PFSK-1 (cell line): Measurements from ENCODE around the gene STK35.

Experiments used
- FOXP2 ChIP-seq: optimal IDR thresholded peaks from 2 replicates; pipeline ENCODE3; 2011; ENCODE audit warnings: borderline replicate concordance, control low read depth, inconsistent platforms; ENCODE audit not compliant: insufficient read depth; ENCODE audit errors: extremely low read length, extremely low read depth
- POLR2AphosphoS5 ChIP-seq: IDR thresholded peaks from 2 replicates; pipeline ENCODE4 v1.6.1; 2012; ENCODE audit warnings: low read depth, mild to moderate bottlenecking, control low read depth, low read length, moderate library complexity
- REST ChIP-seq, 2 experiments: IDR thresholded peaks; 2 replicates each; pipeline versions ENCODE4 v1.6.1 to v1.8.0; 2011 to 2012; ENCODE audit warnings: low read depth in 2 of 2, low read length in 2 of 2, control low read depth in 1 of 2, inconsistent platforms in 1 of 2, mild to moderate bottlenecking in 1 of 2, moderate library complexity in 1 of 2; ENCODE audit not compliant: insufficient read depth in 1 of 2
- SIN3A ChIP-seq: IDR thresholded peaks from 2 replicates; pipeline ENCODE4 v1.6.1; 2012; ENCODE audit warnings: mild to moderate bottlenecking, low read length, moderate library complexity, borderline replicate concordance; ENCODE audit not compliant: insufficient read depth
- TAF1 ChIP-seq: IDR thresholded peaks from 2 replicates; pipeline ENCODE4 v1.6.1; 2012; ENCODE audit warnings: low read length, control low read depth, borderline replicate concordance; ENCODE audit not compliant: insufficient read depth

Gene STK35

GRCh38 chr20:2133318-2134183, 31.9 kb downstream of the STK35 start:
- TF ChIP-seq POLR2AphosphoS5: no peak
- no peak for TF ChIP-seq REST (IDR thresholded peaks at IDR 0.05; ENCODE audit: insufficient read depth in 1 of 2, low read depth in 2 of 2, low read length in 2 of 2)
- no peak for TF ChIP-seq FOXP2
- no peak for TF ChIP-seq TAF1
- TF ChIP-seq SIN3A: no peak

- no peak for TF ChIP-seq FOXP2
- no peak for TF ChIP-seq POLR2AphosphoS5
- TF ChIP-seq SIN3A: no peak
- no peak for TF ChIP-seq TAF1
- TF ChIP-seq REST (IDR thresholded peaks at IDR 0.05; ENCODE audit: insufficient read depth in 1 of 2, low read depth in 2 of 2, low read length in 2 of 2): no peak
These were observed 33.4 kb downstream of the STK35 start for GRCh38 chr20:2135013-2135412.

GRCh38 chr20:2136275-2136674, 34.6 kb downstream of the STK35 start:
- TF ChIP-seq FOXP2 (no peak), REST (IDR thresholded peaks at IDR 0.05; ENCODE audit: insufficient read depth in 1 of 2, low read depth in 2 of 2, low read length in 2 of 2) (no peak), TAF1 (no peak), SIN3A (no peak), POLR2AphosphoS5 (no peak)

GRCh38 chr20:2137552-2138201, 36.0 kb downstream of the STK35 start:
- TF ChIP-seq REST (IDR thresholded peaks at IDR 0.05; ENCODE audit: insufficient read depth in 1 of 2, low read depth in 2 of 2, low read length in 2 of 2): no peak
- TF ChIP-seq SIN3A: no peak
- TF ChIP-seq FOXP2: no peak
- TF ChIP-seq TAF1: no peak
- no peak for TF ChIP-seq POLR2AphosphoS5
